GM12864 (cell line): Measurements from ENCODE around the gene ACTRT3.

Experiments
- DNase-seq: peaks from one replicate; pipeline ENCODE4 v3.0.0-alpha.2; 2011; ENCODE audit warnings: low read depth
- H3K4me3 ChIP-seq: 2 replicates; pipeline ENCODE4 v1.5.1; 2011; ENCODE audit warnings: mild to moderate bottlenecking, low read depth, low read length, control low read depth
- CTCF ChIP-seq: IDR thresholded peaks from 2 replicates; pipeline ENCODE4 v1.5.1; 2011; ENCODE audit warnings: low read depth, mild to moderate bottlenecking, moderate library complexity, low read length, control low read depth, inconsistent platforms; ENCODE audit errors: missing control alignments

Gene ACTRT3

DNA sequence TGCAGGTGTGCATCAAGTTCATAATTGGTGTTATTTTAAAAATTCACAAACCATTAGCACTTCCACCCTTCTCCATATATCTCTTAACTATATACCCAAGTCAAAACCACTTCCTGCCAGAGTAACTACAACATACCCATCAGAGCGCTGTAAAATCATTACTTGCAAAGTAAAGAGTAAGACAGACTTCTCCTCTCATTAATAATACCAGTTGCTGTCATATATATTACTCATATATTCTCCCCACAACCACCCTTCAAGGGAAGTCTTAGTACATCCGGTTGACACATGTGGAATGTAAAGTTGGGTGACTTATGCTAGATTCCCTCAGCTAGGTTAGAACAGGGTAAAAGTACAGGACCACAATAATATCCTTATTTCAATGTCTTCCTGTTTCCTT is 10.1 kb downstream of the ACTRT3 start:
- TF ChIP-seq CTCF = no peak
- no peak overlapping the region for H3K4me3 ChIP-seq
- DNase-seq = no peak

DNA sequence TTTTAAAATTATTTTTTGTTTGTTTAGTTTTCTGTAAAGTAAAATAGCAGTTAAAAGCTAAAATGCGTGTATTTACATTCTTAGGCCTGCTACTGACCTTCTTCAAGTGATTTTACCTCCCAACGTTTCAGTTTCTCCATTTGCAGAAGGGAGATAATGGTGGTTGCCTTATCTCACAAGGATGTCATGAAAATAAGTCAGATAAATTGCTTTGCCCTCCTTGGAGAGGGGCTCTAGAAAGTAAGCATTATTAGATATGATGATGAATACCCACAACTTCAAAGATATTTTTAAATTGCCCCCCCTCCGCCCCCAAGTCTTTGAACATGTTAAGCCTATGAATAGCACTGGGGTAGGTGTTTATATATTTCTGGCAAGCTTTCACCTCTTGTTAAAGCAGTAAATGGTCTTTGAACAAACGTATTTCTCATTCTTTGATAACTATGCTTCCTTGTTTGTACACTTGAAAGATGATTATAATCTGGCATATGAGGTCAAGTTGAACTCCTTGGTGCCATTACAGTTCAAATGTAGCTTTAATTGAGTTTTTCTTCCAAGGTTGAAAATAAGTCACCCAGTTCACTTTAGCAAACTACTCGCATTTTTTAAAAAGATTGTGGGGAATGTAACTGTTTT is 10.9 kb downstream of the ACTRT3 start:
- no peak overlapping the region for H3K4me3 ChIP-seq
- no peak for DNase-seq
- no peak for TF ChIP-seq CTCF

DNA sequence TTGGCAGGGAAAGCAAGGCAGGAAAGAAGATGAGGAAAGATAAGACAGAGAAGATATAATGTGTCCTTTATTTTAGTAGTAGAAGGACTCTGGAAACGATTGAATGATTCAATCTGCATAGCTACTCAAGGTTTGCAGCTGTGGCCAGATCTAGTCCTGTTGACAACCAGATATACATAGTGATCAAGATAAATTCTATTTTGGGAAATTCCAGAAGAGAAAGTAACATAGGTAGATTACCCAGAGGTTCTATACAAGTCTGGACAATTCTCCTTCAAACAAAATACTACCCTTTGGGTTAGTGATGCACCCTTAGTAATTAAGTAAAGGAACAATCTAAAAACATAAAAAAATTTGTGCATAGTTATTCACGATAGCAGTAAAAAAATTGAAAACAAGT is 13.9 kb downstream of the ACTRT3 start:
- no peak overlapping the region for H3K4me3 ChIP-seq
- TF ChIP-seq CTCF = no peak
- no peak for DNase-seq

DNA sequence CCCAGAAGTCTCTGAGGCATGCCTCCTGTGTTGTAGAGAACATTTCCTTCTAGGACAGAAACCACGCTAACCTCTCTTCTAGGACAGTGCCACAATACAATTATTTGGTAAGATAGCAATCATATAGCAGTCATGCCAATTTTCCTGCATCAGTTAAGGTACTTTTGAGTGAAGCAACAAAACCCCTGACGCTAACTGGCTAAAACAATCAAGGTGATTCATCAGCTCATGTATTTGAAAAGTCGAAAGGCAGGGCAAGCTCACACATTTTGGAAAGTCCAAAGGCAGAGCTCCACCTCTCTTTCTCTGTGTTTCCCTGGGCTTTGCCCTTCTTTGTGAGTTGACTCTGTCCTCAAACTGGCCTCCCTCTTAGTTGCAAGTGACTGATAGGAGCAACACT is 14.7 kb downstream of the ACTRT3 start:
- TF ChIP-seq CTCF = no peak

GRCh38 chr3:169751875-169752274 is 17.5 kb downstream of the ACTRT3 start:
- no peak for DNase-seq
- H3K4me3 ChIP-seq = no peak overlapping the region
- no peak for TF ChIP-seq CTCF

More for the DNA sequence above, 14.7 kb downstream of the ACTRT3 start:
- H3K4me3 ChIP-seq = no peak overlapping the region
- no peak for DNase-seq

DNA sequence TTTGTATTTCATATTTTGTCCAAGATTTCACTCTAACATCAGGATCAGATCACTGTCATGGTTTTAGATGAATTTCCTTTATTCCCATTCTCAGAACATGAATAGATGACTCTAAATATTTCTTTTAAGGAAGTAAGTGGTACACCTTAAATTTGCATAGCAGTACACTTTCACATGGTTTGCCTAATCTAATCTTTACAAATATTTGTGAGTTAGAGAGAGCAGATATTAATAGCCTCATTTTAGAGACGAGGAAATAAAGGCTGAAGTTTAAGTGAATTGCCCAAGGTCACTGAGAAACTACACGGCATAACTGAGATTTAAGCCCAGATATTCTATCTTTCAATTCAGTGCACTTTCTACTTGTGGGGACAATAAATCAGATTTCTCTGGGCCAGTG is 18.7 kb downstream of the ACTRT3 start:
- TF ChIP-seq CTCF = no peak
- no peak for DNase-seq
- no peak overlapping the region for H3K4me3 ChIP-seq

GRCh38 chr3:169748670-169749069 is 20.7 kb downstream of the ACTRT3 start:
- H3K4me3 ChIP-seq = no peak overlapping the region
- no peak for TF ChIP-seq CTCF
- DNase-seq = no peak
